ENCODE measurements around the gene USP8. TPM values are rescaled to one million over a fixed set of nuclear protein-coding genes. Genes with fewer than 3 reads are reported as not detected.

Gene USP8
- total and polyA plus RNA-seq, 2 of the 4 experiments (the other 2 are of a cell fraction) = 25.4 to 52.2 TPM

DNA sequence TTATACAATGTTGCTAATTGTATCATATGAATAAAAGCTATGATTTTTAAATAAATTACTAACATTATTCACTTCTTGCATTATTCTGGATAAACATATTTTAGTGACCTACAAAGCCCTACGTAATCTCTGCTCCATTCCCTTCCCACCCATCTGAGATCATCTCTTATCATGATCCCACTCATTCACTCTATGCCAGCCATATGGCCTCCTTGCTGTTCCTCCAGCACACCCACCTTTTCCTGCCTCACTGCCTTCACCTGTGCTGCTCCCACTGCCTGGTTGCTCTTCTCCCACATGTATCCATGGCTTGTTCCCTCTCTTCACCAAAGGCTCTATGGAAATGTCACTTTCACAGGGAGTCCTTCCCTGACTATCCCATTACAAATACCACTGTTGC is 7.3 kb upstream of the USP8 start:
- H3K79me1 ChIP-seq (ENCODE audit: low read depth in 1 of 2, low read length in 2 of 2) = no peaks in the 10 kb centered on the region
- in situ Hi-C loops (cut with MboI; ENCODE audit: low sequenced_read_pairs) (no loop called here), dilution Hi-C loops (cut with HindIII; ENCODE audit: low sequenced_read_pairs, unreplicated experiment) (no loop called here), intact Hi-C loops (cut with micrococcal nuclease) (no loop called here)
- TF ChIP-seq NFE2L2 (IDR thresholded peaks at IDR 0.05; ENCODE audit: low read depth, low read length) (no peak), MAZ (IDR thresholded peaks at IDR 0.05; ENCODE audit: borderline replicate concordance, low read depth, low read length) (no peak), SMC3 (IDR thresholded peaks at IDR 0.05; ENCODE audit: low read depth, low read length) (no peak)
- H4K8ac ChIP-seq (ENCODE audit: low read depth in 2 of 2, low read length in 2 of 2) = no peak overlapping the region
- no peak overlapping the region for H3K9ac ChIP-seq (ENCODE audit: low read depth, low read length)
- H3K27me3 ChIP-seq (ENCODE audit: control insufficient read depth, insufficient read depth, low read length) = no peaks in the 10 kb centered on the region
- H2AK5ac ChIP-seq (ENCODE audit: low read depth, low read length) = no peak overlapping the region
- POLR2A ChIA-PET (ENCODE audit: unreplicated experiment) = no interaction called here
- no peak overlapping the region for H2BK5ac ChIP-seq (ENCODE audit: low read depth, low read length, poor library complexity, severe bottlenecking)
- no peak overlapping the region for H3K4me3 ChIP-seq (ENCODE audit: insufficient read depth, low read depth, low read length)
- no peak for ATAC-seq (ENCODE audit: low read depth)
- H3K9me3 ChIP-seq (ENCODE audit: control insufficient read depth, insufficient read depth, low read length) = no peaks in the 10 kb centered on the region
- no peak overlapping the region for H3K23ac ChIP-seq (ENCODE audit: low read depth, low read length)
- H2BK20ac ChIP-seq (ENCODE audit: low read depth, low read length) = no peak overlapping the region
- no peak overlapping the region for H3K4me2 ChIP-seq (ENCODE audit: low read depth, low read length)
- no peak overlapping the region for H3K56ac ChIP-seq (ENCODE audit: extremely low read depth, insufficient read depth, low read length)
- no peak overlapping the region for H3K14ac ChIP-seq (replicated peaks; ENCODE audit: low read depth, low read length)
- WGBS, 2 experiments (ENCODE audit: extremely low coverage in 2 of 2, insufficient read length in 1 of 2) = no CpG with 5 or more reads among the region's 1 CpG
- CTCF ChIA-PET = interaction anchor here (0.6 kb wide), 2 partner anchors 15 to 529 kb away, joined by 3 read pairs; no protein-coding TSS in a partner anchor
- H4K20me1 ChIP-seq (ENCODE audit: insufficient read depth, low read length) = no peaks in the 10 kb centered on the region
- BruUV-seq (replicated peaks) = no TSS peak
- H3K4ac ChIP-seq (ENCODE audit: low read depth, low read length) = no peak overlapping the region
- H3K9me1 ChIP-seq (ENCODE audit: insufficient read depth, low read length) = no peaks in the 10 kb centered on the region
- no peaks in the 10 kb centered on the region for H3K4me1 ChIP-seq (ENCODE audit: control insufficient read depth, insufficient read depth, low read length)
- H2BK120ac ChIP-seq (ENCODE audit: low read depth, low read length) = no peak overlapping the region
- no peak overlapping the region for H4K91ac ChIP-seq (ENCODE audit: insufficient read depth, low read depth, low read length)
- no peak overlapping the region for H4K5ac ChIP-seq (ENCODE audit: low read depth, low read length)
- DNase-seq = no peak
- H3K27ac ChIP-seq (ENCODE audit: insufficient read depth, low read length) = no peak overlapping the region
- H3K18ac ChIP-seq (ENCODE audit: low read depth, low read length) = no peak overlapping the region
- H3K36me3 ChIP-seq (ENCODE audit: control insufficient read depth, insufficient read depth, low read length) = no peaks in the 10 kb centered on the region
- no peak overlapping the region for H2AK9ac ChIP-seq (replicated peaks; ENCODE audit: low read depth, low read length, poor library complexity)
- H2BK15ac ChIP-seq (ENCODE audit: low read depth, low read length) = no peak overlapping the region
- no peak overlapping the region for H2AFZ ChIP-seq (replicated peaks; ENCODE audit: low read length, poor library complexity)
